ENCODE results near the gene PPFIBP1.

- TF ChIP-seq CTCF (IDR thresholded peaks at IDR 0.05) (no peak), POLR2A (IDR thresholded peaks at IDR 0.05) (no peak)
Measured at GRCh38 chr12:27627123-27627852, 103.3 kb downstream of the PPFIBP1 start.

All from breast epithelium (tissue), 3 donors.